NT2/D1 (cell line): ENCODE results near the gene PLBD2.

ENCODE experiments used
- DNase-seq: peaks from one replicate; pipeline ENCODE4 v3.0.0-alpha.2; 2011; ENCODE audit warnings: low read depth, low spot score
- H3K27me3 ChIP-seq: 2 replicates; pipeline ENCODE4 v1.6.0; 2011; ENCODE audit warnings: mild to moderate bottlenecking; ENCODE audit not compliant: insufficient read length, insufficient read depth
- H3K36me3 ChIP-seq: 2 replicates; pipeline ENCODE4 v1.6.1; 2011; ENCODE audit warnings: mild to moderate bottlenecking, low read length, mixed read lengths; ENCODE audit not compliant: insufficient read depth, insufficient read length
- H3K4me1 ChIP-seq: 2 replicates; pipeline ENCODE4 v1.5.1; 2011; ENCODE audit not compliant: insufficient read depth, insufficient read length
- H3K4me3 ChIP-seq: 2 replicates; pipeline ENCODE4 v1.5.1; 2011; ENCODE audit warnings: low read depth; ENCODE audit not compliant: insufficient read length
- H3K9ac ChIP-seq: 2 replicates; pipeline ENCODE4 v1.6.0; 2011; ENCODE audit warnings: low read depth; ENCODE audit not compliant: insufficient read length
- H3K9me3 ChIP-seq: 2 replicates; pipeline ENCODE4 v1.5.1; 2011; ENCODE audit warnings: mild to moderate bottlenecking, low read length; ENCODE audit not compliant: insufficient read depth
- SUZ12 ChIP-seq: IDR thresholded peaks from 2 replicates; pipeline ENCODE4 v1.6.1; 2011; ENCODE audit not compliant: insufficient read length, insufficient read depth; ENCODE audit errors: extremely low read depth
- YY1 ChIP-seq: IDR thresholded peaks from 2 replicates; pipeline ENCODE4 v1.6.1; 2011; ENCODE audit not compliant: insufficient read length, insufficient read depth
- ZNF274 ChIP-seq: IDR thresholded peaks from 2 replicates; pipeline ENCODE4 v1.6.1; 2011; ENCODE audit warnings: mild to moderate bottlenecking, low read depth, low read length

The PLBD2 gene

GRCh38 chr12:113436993-113437728 is 78.8 kb downstream of the PLBD2 start:
- TF ChIP-seq YY1 = no peak
- TF ChIP-seq ZNF274 = no peak
- no peak overlapping the region for H3K9ac ChIP-seq
- no peak overlapping the region for H3K4me3 ChIP-seq
- no peaks in the 10 kb centered on the region for H3K36me3 ChIP-seq
- H3K9me3 ChIP-seq = no peaks in the 10 kb centered on the region
- DNase-seq = no peak
- H3K4me1 ChIP-seq = peaks cover 11% of the 10 kb centered on the region
- H3K27me3 ChIP-seq = no peaks in the 10 kb centered on the region

GRCh38 chr12:113437729-113438100 is 79.3 kb downstream of the PLBD2 start:
- Histone ChIP-seq H3K27me3 (no peaks in the 10 kb centered on the region), H3K9ac (no peak overlapping the region), H3K9me3 (no peaks in the 10 kb centered on the region), H3K36me3 (no peaks in the 10 kb centered on the region), H3K4me1 (peaks cover 11% of the 10 kb centered on the region), H3K4me3 (no peak overlapping the region)
- TF ChIP-seq SUZ12 (no peak), YY1 (no peak), ZNF274 (no peak)
- DNase-seq = no peak

- Histone ChIP-seq H3K4me1 (peaks cover 11% of the 10 kb centered on the region), H3K4me3 (no peak overlapping the region), H3K9me3 (no peaks in the 10 kb centered on the region), H3K9ac (no peak overlapping the region), H3K36me3 (no peaks in the 10 kb centered on the region), H3K27me3 (no peaks in the 10 kb centered on the region)
- DNase-seq = no peak
- no peak for TF ChIP-seq ZNF274
- no peak for TF ChIP-seq SUZ12
- TF ChIP-seq YY1 = no peak
Observed at GRCh38 chr12:113438523-113439300, 80.3 kb downstream of the PLBD2 start.

- no peaks in the 10 kb centered on the region for H3K9me3 ChIP-seq
- no peak overlapping the region for H3K9ac ChIP-seq
- no peaks in the 10 kb centered on the region for H3K27me3 ChIP-seq
- no peak for DNase-seq
- H3K36me3 ChIP-seq = no peaks in the 10 kb centered on the region
- H3K4me1 ChIP-seq = peaks cover 11% of the 10 kb centered on the region
- H3K4me3 ChIP-seq = no peak overlapping the region
- TF ChIP-seq ZNF274 = no peak
- no peak for TF ChIP-seq SUZ12
- no peak for TF ChIP-seq YY1
Observed at GRCh38 chr12:113439301-113439597, 80.9 kb downstream of the PLBD2 start.

GRCh38 chr12:113439606-113440030 is 81.2 kb downstream of the PLBD2 start:
- no peak for TF ChIP-seq YY1
- TF ChIP-seq ZNF274 = no peak
- no peak for TF ChIP-seq SUZ12
- DNase-seq = peak; percentile 78
- no peak overlapping the region for H3K9ac ChIP-seq
- H3K27me3 ChIP-seq = no peaks in the 10 kb centered on the region
- H3K4me1 ChIP-seq = peaks cover 11% of the 10 kb centered on the region
- H3K9me3 ChIP-seq = no peaks in the 10 kb centered on the region
- H3K4me3 ChIP-seq = no peak overlapping the region
- no peaks in the 10 kb centered on the region for H3K36me3 ChIP-seq

- DNase-seq = no peak
- H3K9ac ChIP-seq = no peak overlapping the region
- H3K4me1 ChIP-seq = peaks cover 11% of the 10 kb centered on the region
- H3K36me3 ChIP-seq = no peaks in the 10 kb centered on the region
- TF ChIP-seq ZNF274 (no peak), SUZ12 (no peak), YY1 (no peak)
- no peak overlapping the region for H3K4me3 ChIP-seq
- no peaks in the 10 kb centered on the region for H3K9me3 ChIP-seq
- H3K27me3 ChIP-seq = no peaks in the 10 kb centered on the region
Observed at GRCh38 chr12:113440336-113440735, 81.9 kb downstream of the PLBD2 start.
